SK-N-DZ (cell line): ENCODE data around the gene TPRG1.

Source experiments
- DNase-seq: peaks from one replicate; pipeline ENCODE4 v3.0.0-alpha.2; 2015; ENCODE audit warnings: low spot score

The TPRG1 gene

DNA sequence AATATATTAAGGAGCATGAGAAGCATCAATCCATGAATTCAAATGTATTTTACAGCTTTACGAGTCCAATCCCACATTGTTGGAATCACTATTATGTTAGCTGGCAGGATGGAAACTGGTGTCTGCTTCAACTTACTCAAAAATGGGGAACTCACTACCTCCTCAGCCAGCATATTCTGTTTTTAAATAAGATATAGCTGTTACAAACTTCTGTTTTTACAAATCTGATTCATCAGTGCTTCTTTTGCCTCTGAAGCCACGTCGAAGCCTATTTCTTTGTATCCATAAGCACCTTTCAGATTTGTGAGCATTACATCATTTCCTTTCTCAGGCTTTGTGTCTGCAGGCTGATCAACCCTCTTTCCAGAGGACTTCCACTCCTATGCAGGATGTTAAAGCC lies 105.9 kb downstream of the TPRG1 start:
- no peak for DNase-seq

DNA sequence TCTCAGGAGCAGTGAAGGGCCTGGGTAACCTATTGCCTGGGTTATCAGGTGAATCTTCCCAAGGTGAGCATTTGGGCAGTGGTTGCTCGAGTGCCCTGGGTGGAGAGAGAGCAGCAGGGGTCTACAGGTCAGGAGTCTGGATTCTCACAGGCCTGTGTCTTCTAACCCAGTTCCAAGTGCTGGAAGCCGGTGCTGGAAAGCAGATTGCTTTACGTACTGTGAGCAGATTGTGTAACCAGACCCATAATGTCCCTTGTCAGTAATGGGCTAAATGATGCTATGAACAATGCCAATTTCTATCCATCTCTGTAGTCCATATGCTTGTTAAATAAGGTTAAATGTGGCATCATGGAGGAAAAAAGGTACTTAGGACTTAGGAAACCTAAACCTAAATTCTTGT lies 106.5 kb downstream of the TPRG1 start:
- DNase-seq = no peak

DNA sequence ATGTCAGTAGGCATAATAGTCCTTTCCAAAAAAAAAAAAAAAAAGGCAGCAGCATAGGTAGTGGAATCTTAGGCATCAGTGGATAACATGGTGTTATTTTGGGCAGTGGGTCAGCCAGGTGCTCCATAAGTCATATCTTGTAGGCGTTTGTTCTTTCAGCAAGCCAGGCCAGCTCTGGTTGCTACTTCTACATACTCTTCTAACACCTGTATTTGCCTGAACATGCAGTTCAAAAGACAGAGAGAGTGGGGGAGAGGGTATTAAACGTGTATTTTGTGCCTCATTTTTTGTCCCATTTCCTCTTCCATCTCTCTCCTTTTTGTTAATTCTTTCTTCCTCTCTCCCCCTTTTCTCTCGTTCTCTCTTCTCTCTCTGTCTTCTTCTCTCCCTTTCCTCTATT lies 110.4 kb downstream of the TPRG1 start:
- no peak for DNase-seq

DNA sequence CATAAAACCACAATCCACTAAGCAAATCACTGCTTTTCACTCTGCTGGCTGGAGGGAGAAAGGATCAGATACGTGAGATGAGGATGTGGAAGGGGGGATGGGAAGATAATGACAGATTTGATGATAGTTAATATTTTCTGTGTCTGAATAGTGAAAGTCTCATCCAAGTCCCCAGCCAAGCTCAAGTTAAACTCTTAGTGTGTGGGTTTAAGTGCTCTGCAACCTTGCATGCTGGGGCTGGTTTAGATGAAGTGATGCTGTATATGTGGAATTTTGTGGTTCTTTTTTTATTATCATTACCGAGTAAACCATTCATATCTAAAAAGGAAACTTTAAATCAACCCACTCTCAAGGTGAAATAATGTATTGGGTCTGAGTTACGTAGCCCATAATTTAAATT lies 111.0 kb downstream of the TPRG1 start:
- no peak for DNase-seq

DNA sequence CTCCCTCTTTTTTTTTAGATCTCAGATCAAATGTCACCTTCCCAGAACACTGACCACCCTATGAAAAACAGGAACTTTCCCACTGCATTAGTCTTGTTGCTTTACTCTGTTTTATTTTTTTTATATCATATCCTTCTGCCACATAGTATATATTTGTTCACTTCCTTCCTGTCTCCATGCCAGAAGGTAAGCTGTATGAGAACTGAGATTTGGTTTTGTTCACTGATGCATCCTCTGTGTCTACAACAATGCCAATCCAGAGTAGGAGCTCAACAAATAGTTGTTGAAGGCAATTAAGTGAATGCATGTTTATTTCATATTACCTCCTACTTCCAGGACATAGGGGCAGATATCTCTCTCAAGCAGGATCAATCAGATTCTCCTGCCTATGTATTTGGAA lies 114.4 kb downstream of the TPRG1 start:
- no peak for DNase-seq

DNA sequence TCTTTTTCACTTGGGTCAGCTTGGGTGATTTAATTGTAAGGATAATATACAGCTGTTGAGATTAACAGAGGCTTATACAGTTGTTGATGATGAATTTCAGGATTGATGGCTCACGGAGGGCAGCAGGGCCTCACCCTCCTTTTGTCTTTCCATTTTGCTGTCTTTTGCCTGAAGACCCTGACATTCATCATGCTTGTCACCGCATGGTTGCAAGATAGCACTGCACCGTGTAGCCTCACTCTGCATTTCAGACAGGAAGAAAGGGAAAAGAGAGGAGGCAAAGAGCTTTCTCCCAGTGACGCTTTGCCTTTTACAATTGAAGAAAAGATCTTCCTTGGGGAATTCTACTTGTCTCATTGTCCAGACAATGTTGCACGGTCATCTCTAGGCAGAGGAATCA lies 115.1 kb downstream of the TPRG1 start:
- DNase-seq = peak; percentile 35

DNA sequence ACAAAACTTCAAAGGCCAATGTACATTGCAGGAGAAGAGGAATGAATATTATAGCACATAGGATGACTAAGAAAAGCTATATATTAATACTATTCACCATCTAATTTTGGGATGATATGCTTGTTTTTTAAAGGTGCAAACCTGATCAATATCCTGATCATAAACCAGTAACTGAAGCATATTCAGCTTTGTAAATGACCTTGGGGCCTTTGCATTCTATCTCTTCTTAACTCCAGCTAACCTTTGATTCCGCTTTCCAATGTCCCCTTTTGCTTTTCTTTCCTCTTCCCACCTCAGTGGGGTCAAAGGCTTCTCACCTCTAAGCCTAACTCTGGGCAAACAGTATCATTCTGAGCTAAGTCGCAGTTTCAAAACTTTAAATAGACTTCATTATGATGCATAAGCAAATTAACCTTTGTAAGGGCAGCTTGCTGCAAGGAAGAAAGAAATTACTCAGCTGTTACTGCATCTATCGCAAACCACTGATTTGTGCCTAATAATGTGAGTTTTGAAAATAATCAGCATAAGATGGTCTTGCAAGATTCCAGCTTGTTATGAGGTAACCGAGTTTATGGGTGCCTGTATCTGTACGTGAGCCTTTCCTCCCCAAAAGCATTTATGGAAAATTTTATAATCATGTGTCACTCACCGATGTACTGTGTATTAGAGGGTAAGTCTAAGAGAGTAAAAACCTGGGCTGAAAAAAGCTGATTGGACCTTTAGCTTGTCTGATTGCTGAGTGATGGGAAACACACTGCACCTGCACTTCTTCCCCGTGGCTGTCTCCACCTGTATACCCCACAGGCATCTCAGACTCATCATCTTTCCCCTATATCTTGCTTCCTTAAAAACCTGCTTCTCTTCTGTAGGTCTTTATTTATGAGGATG lies 116.8 kb downstream of the TPRG1 start:
- no peak for DNase-seq

DNA sequence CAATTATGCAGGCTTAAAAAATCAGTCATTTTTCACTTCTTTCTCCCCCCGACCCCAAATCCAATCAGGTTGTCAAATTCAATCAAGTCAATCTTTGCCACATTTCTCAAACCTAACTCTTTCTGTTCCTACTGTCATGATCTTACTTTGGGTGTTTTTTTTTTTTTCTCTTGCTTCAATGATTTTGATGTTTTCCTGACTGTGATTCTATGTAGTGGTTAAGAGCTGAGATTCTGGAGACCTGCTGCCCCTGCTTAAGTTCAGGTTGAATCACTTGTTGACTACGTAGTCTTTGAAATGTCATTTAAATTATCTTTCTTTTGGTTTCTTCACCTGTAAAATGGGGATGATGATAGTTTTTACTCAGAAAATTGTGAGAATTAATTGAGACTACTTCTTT lies 117.5 kb downstream of the TPRG1 start:
- DNase-seq = no peak

DNA sequence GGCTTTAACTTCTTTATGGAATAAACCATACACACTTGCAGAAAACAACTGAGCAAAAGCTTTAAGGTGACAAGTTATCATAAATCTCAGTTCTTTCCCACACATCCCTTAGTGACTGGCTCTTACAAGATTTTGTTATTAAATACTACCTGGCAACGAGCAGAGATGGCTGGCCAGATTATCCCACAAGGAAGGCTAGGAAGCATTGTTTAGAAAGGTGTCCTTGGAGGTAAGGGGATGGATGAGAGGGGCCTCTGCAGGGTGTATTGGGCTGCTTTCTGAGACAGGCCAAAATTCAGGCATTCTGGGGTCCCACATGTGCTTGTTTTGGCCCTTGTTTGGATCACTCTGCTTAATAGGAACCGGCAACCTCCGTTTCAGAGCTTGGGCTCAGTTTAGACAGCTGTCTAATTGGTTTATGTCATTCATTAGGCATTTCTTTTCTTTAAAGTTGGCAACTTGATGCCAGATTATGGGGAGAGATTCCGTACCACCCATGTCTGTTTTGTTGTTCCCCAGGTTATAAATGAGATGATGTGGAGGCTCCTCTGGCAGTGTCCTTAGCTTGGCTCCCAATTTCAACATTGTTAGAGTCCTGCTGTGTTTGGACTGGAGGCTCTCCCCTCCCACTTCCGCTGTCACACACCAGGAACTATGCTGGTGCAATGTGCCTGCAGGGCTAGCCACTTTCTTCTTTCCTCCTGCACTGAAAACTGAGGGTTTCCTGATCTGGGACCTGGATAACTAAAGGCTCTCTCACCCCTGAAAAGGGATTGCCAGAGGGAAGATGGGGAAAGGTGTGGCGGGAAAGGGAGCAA lies 121.1 kb downstream of the TPRG1 start:
- DNase-seq = peak; percentile 37

DNA sequence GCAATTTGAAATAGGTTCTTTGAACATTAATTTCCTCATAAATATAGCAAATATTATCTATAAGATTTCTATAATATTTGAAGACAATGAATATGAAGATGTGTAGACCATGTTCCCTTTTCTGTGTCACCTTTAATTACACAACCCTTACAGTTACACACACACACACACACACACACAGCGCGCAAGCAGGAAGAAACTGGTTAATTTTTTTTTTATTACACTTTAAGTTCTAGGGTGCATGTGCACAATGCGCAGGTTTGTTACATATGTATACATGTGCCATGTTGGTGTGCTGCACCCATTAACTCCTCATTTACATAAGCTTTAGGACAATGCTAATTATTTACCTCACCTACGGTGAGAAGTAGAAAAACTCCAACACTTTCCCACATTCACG lies 122.9 kb downstream of the TPRG1 start:
- no peak for DNase-seq

DNA sequence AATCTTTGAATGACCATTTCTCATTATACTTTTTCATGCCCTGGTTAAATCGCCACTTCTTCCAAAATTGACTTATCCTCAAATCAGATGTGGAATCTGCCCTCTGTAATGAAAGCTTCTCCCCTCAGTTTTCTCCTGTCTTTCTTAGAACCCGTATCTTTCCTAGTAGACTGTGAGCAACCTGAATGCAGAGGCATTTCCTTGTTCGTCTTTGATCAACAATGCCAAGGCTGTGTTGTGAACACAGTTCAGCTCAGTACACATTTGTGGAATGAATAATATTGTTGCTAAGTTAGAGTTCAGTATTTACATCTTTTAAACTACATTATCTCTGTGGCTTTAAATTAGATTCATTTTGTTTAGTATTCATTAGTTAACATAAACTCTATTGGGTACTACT lies 123.3 kb downstream of the TPRG1 start:
- no peak for DNase-seq

DNA sequence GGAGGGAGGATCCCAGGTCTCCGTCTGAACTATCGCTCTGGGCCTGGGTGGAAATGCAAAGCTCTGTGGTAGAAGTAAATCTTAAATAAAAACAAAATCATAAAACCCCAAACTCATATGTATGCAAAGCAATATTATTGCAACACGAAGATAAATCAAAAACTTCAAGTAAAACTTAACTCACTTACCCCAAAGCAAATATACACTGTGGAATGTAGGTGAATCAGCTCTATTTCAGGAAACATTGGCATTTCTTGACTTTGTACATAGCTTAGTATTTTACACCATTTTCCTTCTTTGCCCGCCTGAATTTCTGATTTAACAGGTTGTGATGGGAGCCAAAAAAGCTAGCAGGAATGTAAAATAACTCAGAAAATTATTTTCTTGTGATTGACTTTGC lies 126.2 kb downstream of the TPRG1 start:
- no peak for DNase-seq

DNA sequence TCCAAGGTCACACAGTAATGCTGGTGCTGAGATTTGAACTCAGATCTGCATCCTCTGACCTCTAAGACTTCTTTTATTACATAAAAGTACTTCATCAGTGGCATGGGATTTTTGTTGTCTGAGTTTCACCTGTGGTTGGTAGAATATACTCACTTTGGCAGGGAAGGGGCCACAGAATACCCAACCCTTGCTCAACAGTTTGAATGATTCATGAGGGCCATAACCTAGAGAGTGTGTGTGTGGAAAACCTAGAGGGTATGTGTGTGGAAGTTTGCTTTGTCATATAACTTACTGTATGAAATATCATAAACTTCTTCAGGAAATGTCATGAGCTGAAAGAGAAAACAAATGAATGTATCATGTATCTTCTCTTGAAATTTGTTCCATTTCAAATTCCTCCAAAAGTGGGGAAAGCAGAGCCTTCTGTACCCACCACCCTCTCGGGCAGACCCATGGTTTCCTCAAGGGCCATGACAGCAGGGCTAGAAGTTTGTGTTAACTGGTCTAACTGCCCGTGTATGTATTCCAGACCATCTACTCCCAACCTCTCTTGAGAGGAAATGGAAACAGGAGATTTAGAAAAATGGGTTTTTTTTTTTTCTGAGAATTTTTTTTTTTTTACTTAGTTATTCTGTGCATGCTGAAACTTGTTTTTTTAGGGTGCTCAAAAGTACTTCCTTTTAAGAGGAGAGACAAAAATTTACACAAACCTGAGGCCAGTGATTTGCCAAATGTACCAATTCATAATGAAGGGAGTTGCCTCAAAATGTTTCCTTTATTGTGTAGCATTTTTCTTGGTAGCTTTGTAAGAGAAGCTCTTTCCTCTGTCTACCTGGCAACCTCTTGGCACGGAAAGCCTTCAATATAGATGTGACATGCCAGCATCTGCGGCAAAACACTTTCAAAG lies 127.0 kb downstream of the TPRG1 start:
- DNase-seq = no peak

DNA sequence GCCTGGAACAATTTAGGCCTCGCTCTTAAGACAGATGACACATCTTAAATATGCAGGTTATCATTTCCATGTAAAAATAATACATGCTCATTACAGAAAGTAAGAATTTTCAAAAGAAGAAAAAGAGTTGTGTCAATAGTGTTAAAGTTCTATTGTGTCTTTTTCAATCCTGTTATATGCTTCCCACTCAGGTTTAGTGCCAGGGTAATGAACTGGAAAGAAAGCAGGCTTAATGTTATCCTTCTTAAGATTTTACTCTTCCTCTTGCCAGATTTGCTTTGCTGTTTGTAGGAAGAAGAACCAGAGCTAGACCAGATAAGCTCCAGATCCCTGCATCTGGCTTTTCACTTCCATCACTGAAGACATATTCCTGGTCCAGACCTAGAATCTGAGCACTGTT lies 128.6 kb downstream of the TPRG1 start:
- DNase-seq = no peak

DNA sequence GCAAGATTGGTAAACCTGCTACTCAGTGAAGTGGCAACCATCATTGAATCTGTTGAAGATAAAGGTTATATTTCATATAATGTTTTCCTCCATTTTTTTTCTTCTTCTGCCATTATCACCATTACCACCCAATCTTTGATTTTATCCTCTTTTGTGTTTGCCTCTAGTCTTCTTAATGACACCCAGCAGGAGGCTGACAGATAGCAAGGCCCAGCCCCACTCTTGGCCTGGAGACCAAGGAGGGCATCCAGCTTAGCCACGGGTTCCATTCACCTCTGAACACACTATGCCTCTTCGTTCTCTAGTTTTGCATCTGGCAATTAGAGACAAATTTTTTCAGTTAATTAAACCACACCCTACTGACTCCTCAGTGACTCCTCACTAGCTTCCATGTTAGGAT lies 129.7 kb downstream of the TPRG1 start:
- no peak for DNase-seq

DNA sequence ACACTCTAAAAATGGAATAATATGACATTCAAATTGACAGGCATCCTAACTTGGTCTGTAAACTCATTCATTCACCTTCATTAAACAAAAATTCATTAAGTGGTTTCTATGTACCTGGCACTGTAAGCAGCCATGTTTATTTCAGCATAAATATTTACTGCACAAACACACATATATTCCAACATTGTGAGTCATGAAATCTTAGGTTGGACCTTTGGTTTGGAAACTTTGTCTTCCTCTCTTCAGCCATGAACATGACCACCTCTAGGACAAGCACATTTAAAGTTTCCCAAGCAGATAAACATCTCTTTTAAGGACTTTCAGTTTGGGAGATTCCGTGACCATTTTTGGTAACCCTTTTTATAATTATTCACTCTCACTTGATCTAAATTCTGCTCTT lies 131.8 kb downstream of the TPRG1 start:
- DNase-seq = no peak

DNA sequence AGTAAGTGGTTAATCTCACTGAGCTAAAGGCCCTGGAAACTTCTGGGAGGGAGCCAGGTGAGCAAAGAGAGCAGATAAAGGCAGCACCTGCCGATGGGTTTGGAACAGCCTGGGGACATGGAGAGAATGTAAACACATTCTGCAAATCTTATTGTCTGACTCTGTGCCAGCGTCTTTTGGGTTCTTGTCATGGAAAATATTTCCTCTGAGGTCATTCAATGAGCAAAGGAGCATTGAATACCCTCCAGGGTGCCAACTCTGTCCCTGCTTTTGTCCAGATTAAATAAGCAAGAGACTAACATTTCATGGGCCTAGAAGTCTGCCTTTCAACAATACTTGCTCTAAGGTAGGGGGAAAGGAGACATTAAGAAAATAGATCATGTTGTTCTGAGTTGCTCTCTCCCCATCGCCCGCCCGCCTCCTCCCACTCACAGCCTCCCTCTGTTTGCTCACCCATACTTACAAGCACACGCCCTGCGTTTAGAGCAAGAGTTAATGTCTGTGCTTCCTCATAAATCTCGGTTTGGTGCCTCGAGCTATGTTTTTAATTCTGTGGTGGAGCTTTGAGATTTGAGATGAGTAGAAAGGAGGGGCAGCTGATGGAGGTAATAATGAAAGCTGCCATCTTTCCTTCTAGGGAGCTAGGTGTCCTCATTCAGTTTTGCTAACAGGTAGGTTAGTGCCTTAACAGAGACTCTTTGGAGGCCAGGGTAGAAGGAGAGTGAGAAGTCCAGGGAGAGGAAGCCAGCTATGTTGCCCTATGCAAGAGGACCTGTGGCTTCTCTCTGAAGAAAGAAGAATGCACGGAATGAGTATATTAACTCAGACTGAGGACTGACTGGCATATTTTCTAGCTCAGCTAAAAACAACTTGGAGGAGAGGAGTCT lies 132.9 kb downstream of the TPRG1 start:
- no peak for DNase-seq

DNA sequence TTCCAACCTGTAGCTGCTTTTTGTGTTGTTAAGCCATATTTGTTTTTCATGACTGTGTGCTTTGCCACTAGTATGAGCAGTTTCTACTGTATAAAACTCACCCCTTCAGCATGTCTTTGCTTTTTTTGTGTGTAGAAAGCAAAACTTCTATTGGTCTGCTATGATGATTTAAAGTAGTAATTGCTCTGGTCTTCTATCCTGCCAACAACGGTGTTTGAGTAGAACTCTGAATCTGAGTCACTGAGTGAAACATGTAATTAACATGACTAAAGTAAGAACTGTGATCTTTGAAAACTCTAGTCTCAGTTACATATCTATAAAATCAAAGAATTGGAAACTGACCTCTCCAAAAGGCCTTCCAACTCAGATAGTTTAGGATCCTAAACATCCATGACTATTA lies 133.6 kb downstream of the TPRG1 start:
- no peak for DNase-seq

DNA sequence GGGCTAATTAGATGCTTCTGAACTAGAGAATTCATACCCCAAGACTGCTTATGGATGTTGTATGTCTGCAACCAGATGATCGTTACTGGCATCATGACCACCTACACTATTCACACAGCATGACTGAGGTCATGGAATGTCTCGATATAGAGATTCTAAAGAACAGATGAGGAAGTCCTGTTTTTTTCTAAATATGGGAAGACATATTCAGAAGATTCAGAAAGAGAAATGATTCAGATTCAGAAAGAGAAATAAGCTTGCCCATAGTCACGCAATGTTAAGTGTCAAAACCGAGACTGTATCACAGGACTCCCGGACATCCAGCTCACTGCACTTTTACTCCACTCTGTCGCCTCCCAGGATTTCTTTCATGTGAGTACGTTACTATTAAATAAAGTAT lies 136.2 kb downstream of the TPRG1 start:
- DNase-seq = no peak

DNA sequence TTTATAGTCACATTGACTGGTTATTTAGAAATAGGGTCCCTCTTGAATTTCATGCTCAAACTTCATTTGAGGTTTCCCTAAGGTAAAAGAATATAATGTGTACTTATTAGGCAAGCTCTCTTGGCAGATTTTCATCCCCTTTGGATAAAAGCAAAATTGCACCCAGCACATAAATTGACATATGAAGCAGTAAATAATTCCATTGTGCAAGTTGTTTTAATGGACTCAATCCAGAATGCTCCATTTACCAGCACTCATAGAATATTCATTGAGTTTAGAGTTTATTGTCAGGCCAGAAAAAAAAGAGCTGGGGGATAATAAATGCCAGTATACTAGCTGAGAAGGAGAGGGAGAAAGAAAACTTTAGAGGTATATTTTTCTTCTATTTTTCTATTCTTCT lies 136.8 kb downstream of the TPRG1 start:
- no peak for DNase-seq

DNA sequence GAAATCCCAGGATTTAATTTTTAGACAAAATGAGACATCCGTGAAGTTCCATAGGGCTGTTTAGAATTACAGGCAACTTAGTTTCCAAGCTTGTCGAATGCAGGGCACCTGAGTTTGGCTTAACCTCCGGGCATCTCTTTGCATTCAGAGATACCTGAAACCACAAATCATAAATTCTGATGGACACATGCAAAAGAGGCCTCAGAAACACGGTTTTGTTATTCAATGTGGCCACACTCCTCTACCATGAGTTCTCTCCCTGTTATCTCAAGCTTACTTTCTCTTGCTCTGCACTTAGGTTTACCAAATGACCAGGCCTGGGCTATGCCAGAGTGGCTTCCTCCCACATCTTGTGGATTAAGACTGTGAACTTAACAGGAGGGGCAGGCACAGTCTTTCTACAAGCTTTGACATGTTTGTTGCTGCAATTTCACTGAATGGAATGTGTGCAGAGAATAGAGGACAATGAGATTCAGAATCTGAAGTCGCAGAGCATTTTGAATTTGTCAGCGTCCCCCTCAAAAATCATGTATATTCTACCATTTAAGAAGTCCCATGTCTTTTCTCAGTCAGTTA lies 137.7 kb downstream of the TPRG1 start:
- no peak for DNase-seq
